Stimulated activated naive CD4-positive, alpha-beta T cell (primary cell): ENCODE measurements around the gene KCNJ12.
"Not testable (repeated sequence)": the region's sequence is repeated elsewhere in the genome, so short reads cannot be mapped to it uniquely, and the experiment has no call there.

Experiments
- DNase-seq, 6 experiments: peaks; one replicate each; lab custom pipeline; 2025; lab: John Stamatoyannopoulos, UW

Gene KCNJ12

DNA sequence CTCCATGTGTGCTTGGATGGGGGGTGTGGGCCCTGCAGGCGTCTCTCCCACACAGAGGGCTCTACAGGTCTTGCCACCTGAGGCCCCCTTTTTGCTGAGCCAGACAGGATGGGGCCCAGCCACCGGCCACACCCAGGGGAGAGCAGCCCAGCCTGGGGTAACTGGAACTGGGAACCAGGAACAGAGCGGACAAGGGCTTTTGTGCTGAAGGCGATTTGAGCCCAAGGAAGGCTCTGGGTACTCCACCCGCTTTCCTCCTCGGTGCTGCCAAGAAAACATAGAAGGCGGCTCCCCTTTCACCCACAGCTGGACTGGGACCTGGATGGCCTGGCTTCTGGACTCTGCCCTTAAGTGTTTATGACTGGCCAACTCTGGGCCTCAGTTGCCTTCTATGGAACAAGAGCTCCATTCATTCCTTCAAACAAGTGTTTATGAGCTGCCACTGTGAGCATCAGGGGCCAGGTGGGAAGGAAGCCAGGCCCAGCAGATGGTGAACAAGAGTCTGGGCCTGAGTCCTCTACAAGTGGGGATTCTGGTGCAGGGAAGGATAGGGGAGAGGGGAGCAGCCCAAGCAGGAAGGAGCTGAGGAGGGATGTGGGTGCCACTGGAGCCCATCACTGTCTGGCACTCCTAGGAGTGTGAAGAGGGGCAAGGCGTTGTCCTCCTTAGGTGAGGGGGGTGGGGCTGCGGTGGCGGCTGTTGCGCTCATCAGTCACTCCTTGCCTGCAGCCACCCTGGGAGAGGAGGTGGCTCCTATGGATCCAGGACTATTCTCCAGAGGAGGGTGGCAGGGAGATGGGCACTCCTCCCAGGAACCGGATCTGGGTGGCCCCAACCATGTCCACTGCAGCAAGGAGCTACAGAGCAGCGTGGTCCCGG is 46.4 kb downstream of the KCNJ12 start:
- not testable (repeated sequence) for DNase-seq

DNA sequence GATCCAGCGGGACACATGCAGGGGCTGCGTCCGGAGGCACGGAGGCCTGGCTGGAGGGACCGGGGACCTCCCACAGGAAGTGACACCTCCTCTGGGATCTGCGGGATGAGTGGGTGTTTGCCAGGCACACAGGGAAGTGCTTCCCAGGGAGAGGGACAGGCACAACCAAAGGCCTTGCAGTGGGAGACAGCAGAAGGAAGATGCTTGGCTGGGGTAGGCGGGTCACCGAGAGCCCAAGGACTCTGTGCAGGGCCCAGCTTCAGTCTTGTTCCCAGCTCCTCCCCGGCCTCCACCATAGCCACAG is 47.0 kb downstream of the KCNJ12 start:
- not testable (repeated sequence) for DNase-seq

DNA sequence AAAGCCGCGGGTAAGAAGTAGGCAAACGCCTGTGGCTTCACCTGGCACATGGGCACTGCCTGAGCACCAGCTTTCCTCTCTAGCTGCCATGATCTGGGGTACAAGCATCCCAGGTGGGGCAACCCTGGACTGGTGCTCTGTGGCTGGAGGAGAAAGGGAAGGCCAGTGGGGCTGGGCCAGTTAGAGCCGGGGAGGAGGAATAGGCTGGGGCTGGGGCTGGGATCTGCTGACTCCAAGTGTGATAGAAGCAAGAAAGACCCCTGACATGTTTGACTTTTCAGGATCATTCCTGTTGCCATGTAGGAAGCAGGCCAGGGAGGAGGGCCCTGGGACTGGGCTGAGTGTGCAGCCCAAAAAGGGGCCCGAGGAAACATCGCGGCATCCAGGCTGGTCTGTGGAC is 48.5 kb downstream of the KCNJ12 start:
- DNase-seq, result not testable (repeated sequence)

GRCh38 chr17:21425321-21425720 is 49.2 kb downstream of the KCNJ12 start:
- no peak for DNase-seq

- DNase-seq, result no peak
These were observed 49.6 kb downstream of the KCNJ12 start for GRCh38 chr17:21425736-21426135.

DNA sequence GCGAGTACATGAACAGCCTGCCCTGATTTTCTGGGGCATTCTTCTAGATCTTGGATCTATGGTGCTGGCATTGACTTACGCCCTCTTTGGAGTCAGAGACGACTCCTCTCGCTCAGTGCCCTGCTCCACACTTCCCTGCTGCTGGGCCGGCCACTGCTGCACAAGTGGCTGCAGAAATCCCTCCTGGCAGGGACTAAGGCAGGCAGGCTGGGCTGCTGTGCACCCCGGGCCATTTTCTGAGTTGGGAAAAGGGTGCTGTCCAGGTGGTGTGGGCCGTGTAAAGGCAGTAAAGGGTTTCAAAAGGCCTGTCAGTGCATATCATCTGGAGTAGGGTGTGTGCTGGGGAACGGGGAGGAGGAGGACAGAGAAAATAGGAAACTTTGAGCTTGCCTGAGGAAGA is 50.1 kb downstream of the KCNJ12 start:
- not testable (repeated sequence) for DNase-seq

DNA sequence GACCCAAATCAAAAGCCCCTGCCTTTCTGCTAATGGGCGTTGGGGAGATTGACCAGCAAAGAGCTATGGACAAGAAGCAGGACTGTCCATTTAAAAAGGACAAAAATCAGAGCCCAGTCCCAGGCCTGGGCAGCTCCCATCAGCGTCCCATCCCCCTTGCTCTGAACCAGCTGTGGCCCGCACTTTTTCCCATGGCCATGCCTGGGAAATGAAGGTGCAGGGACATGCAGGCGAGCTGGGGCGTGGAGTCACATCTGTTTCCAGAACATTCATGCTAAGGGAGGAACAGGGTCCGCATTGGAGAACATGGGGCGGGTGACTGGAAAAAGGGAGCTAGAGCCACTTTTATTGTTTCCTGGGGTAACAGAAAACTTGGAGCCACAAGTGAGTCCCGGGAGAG is 50.7 kb downstream of the KCNJ12 start:
- DNase-seq, result not testable (repeated sequence)

GRCh38 chr17:21427727-21428126 is 51.6 kb downstream of the KCNJ12 start:
- DNase-seq, result not testable (repeated sequence)

- not testable (repeated sequence) for DNase-seq
These were observed 52.7 kb downstream of the KCNJ12 start for GRCh38 chr17:21428752-21429424.

- not testable (repeated sequence) for DNase-seq
These were observed 53.9 kb downstream of the KCNJ12 start for GRCh38 chr17:21429921-21430628.

GRCh38 chr17:21433971-21434370 is 57.8 kb downstream of the KCNJ12 start:
- DNase-seq, result not testable (repeated sequence)

DNA sequence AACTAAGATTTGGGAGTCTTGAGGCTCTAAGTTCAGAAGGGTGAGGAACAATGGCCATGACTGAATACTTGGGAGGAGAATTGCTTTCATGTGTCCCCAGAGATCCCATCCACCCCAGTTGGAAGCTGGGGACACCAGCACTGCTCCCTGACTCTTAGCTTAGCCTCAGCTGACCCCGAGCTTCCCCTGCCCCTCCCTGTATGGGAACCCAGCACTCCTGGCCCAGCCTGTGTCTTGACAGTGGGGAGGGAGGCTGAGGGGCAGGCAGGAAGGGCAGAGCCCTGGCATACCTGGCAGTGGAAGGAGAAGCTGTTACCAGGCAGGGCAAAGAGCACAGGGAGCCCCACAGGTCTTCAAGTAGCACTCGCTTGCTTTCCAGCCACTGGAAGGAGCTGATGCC is 58.8 kb downstream of the KCNJ12 start:
- DNase-seq, result not testable (repeated sequence)

GRCh38 chr17:21436481-21436880 is 60.3 kb downstream of the KCNJ12 start:
- not testable (repeated sequence) for DNase-seq

- not testable (repeated sequence) for DNase-seq
These were observed 61.0 kb downstream of the KCNJ12 start for GRCh38 chr17:21436883-21437836.

DNA sequence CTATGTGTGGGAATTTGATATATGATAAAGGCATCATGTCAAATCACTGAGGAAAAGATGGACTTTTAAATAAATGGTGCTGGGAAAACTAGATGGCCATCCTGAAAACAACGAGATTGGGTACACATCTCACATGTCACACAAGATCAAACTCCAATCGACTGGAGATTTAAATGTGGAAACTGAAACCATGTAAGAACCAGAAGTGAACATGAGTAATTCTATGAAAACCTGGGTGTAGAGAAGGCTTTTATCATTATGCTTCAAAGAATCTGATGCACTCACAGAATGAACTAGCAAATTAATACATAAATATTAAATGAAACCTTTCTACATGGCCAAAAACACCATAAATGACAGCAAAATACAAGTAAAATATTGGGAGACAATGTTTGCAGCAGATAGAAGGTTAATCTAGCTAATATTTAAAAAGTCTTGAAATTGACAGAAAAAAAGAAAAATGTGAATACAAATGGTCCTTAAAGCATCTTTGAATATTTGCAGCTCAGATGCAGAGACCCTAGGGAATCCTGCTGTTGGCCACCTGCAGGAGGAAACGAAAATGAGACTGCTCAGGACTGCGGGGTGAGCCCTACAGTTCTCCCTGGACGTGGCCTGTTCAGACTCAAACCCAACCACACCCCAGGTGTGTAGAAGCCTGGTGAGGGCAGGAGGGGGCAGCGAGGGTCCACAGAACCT is 62.3 kb downstream of the KCNJ12 start:
- not testable (repeated sequence) for DNase-seq

GRCh38 chr17:21439015-21439336 is 62.8 kb downstream of the KCNJ12 start:
- DNase-seq, result not testable (repeated sequence)

DNA sequence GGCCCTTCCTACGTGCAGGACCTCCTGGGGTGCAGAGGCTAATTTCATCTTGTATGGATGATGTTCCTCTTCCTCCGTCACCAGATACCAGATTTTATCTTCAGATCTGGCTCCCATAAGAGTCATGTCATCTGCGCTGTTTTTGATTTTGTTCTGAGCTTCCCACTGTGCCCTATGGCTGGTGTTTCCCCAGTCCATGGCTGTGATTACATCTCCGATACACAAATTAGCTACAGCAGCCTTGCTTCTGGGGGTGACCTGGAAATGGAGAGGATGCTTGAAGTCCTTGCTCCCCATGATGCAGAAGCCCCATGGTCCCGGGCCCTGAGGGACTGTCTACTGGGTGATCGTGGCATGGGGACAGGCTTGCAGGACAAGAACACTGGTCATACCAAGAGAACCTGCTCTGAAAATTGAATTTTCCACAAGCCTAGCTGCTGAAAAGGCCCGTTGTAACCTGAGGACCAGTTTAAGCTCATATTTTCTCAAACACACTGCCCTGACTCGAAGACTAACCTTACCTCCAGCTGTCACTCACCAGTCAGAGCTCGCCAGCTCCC is 69.0 kb downstream of the KCNJ12 start:
- no peak for DNase-seq

DNA sequence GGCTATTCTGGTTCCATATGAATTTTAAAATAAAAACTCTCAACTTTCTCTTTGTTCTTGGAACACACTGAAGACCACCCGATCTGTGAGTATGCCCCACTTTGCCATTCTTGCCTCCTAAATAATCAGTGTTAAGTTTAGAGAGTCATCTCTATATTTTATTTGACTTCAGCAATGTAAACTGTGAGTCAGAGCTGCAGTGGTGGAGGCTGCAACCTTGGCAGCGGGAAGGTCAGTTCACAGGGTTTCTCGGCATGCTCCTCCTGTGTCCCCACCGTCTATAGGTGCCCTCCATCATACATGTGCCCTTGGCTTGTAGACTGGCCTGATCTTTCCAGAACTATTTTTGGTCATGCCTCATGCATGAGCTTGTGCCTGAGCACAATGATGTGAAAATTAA is 71.4 kb downstream of the KCNJ12 start:
- DNase-seq, result not testable (repeated sequence)

- not testable (repeated sequence) for DNase-seq
These were observed 73.7 kb downstream of the KCNJ12 start for GRCh38 chr17:21449891-21450290.

GRCh38 chr17:21451975-21452374 is 75.8 kb downstream of the KCNJ12 start:
- DNase-seq, result no peak
